Memory B cell (primary cell): ENCODE results near the gene SLC26A6.
A peak's percentile ranks its signal among the peaks of the same experiment; 100 is the strongest.

Source experiments
- ATAC-seq: fragments of 150-1000 bp; cut with Tn5 transposase; 2 replicates; pipeline ENCODE4 v1.10.0; 2021; ENCODE audit warnings: low read depth, mild to moderate bottlenecking, moderate library complexity
- DNase-seq, 2 donors: peaks; one replicate each; pipeline ENCODE4 v3.0.0; 2022; ENCODE audit warnings: low spot score in 2 of 2
- H3K27ac Mint-ChIP-seq: one replicate; pipeline ENCODE4 v1.8.0; 2022; ENCODE audit warnings: mild to moderate bottlenecking, moderate library complexity, mixed read lengths
- H3K27me3 Mint-ChIP-seq: one replicate; pipeline ENCODE4 v1.8.0; 2022; ENCODE audit warnings: mixed read lengths
- H3K36me3 Mint-ChIP-seq: one replicate; pipeline ENCODE4 v1.8.0; 2022; ENCODE audit warnings: mild to moderate bottlenecking, mixed read lengths
- H3K4me1 Mint-ChIP-seq: one replicate; pipeline ENCODE4 v1.8.0; 2022; ENCODE audit warnings: mixed read lengths
- H3K4me3 Mint-ChIP-seq: one replicate; pipeline ENCODE4 v1.8.0; 2022; ENCODE audit warnings: mild to moderate bottlenecking, moderate library complexity, mixed read lengths
- H3K9me3 Mint-ChIP-seq: one replicate; pipeline ENCODE4 v1.8.0; 2022; ENCODE audit warnings: mixed read lengths

SLC26A6 gene

GRCh38 chr3:48651771-48652170 lies 16.5 kb upstream of the SLC26A6 start:
- no peaks in the 10 kb centered on the region for H3K9me3 Mint-ChIP-seq
- H3K4me1 Mint-ChIP-seq: peaks cover 14% of the 10 kb centered on the region
- H3K27me3 Mint-ChIP-seq: no peaks in the 10 kb centered on the region
- no peak for ATAC-seq
- H3K4me3 Mint-ChIP-seq: no peak overlapping the region
- peaks cover 1% of the 10 kb centered on the region for H3K36me3 Mint-ChIP-seq
- H3K27ac Mint-ChIP-seq: no peak overlapping the region
- no peak for DNase-seq

GRCh38 chr3:48650723-48651122 lies 15.5 kb upstream of the SLC26A6 start:
- H3K4me3 Mint-ChIP-seq: no peak overlapping the region
- H3K27ac Mint-ChIP-seq: no peak overlapping the region
- DNase-seq: no peak
- ATAC-seq: no peak
- no peaks in the 10 kb centered on the region for H3K9me3 Mint-ChIP-seq
- H3K4me1 Mint-ChIP-seq: peaks cover 14% of the 10 kb centered on the region
- H3K36me3 Mint-ChIP-seq: peaks cover 1% of the 10 kb centered on the region
- no peaks in the 10 kb centered on the region for H3K27me3 Mint-ChIP-seq

GRCh38 chr3:48648188-48648850 lies 13.1 kb upstream of the SLC26A6 start:
- Mint-ChIP-seq H3K4me3 (no peak overlapping the region), H3K27me3 (no peaks in the 10 kb centered on the region), H3K27ac (no peak overlapping the region), H3K4me1 (peaks cover 3% of the 10 kb centered on the region), H3K9me3 (no peaks in the 10 kb centered on the region), H3K36me3 (peaks cover 4% of the 10 kb centered on the region)
- ATAC-seq (no peak), DNase-seq (no peak)

GRCh38 chr3:48647714-48648113 lies 12.5 kb upstream of the SLC26A6 start:
- ATAC-seq: no peak
- H3K4me1 Mint-ChIP-seq: no peaks in the 10 kb centered on the region
- no peak overlapping the region for H3K4me3 Mint-ChIP-seq

GRCh38 chr3:48644898-48645760 lies 9.9 kb upstream of the SLC26A6 start:
- DNase-seq (no peak), ATAC-seq (no peak)
- peaks cover 3% of the 10 kb centered on the region for H3K27me3 Mint-ChIP-seq
- H3K4me3 Mint-ChIP-seq: no peak overlapping the region
- H3K4me1 Mint-ChIP-seq: no peaks in the 10 kb centered on the region
- peaks cover 8% of the 10 kb centered on the region for H3K36me3 Mint-ChIP-seq
- no peak overlapping the region for H3K27ac Mint-ChIP-seq
- H3K9me3 Mint-ChIP-seq: no peaks in the 10 kb centered on the region

More at GRCh38 chr3:48647714-48648113, 12.5 kb upstream of the SLC26A6 start:
- no peaks in the 10 kb centered on the region for H3K9me3 Mint-ChIP-seq
- DNase-seq: no peak
- peaks cover 4% of the 10 kb centered on the region for H3K36me3 Mint-ChIP-seq
- no peak overlapping the region for H3K27ac Mint-ChIP-seq
- no peaks in the 10 kb centered on the region for H3K27me3 Mint-ChIP-seq

- Mint-ChIP-seq H3K36me3 (peaks cover 8% of the 10 kb centered on the region), H3K27me3 (peaks cover 3% of the 10 kb centered on the region), H3K4me3 (no peak overlapping the region), H3K9me3 (no peaks in the 10 kb centered on the region), H3K27ac (no peak overlapping the region), H3K4me1 (no peaks in the 10 kb centered on the region)
- no peak for DNase-seq
- no peak for ATAC-seq
These were observed 7.3 kb upstream of the SLC26A6 start for GRCh38 chr3:48642605-48643004.

- ATAC-seq: no peak
- no peak for DNase-seq
- no peaks in the 10 kb centered on the region for H3K4me1 Mint-ChIP-seq
- H3K27ac Mint-ChIP-seq: no peak overlapping the region
- no peaks in the 10 kb centered on the region for H3K9me3 Mint-ChIP-seq
- no peak overlapping the region for H3K4me3 Mint-ChIP-seq
- peaks cover 3% of the 10 kb centered on the region for H3K27me3 Mint-ChIP-seq
- H3K36me3 Mint-ChIP-seq: peaks cover 7% of the 10 kb centered on the region
These were observed 6.1 kb upstream of the SLC26A6 start for GRCh38 chr3:48641396-48641795.

GRCh38 chr3:48639944-48640606 lies 4.8 kb upstream of the SLC26A6 start:
- ATAC-seq: no peak
- H3K4me1 Mint-ChIP-seq: no peaks in the 10 kb centered on the region
- DNase-seq: no peak
- H3K27me3 Mint-ChIP-seq: peaks cover 3% of the 10 kb centered on the region
- peaks cover 7% of the 10 kb centered on the region for H3K36me3 Mint-ChIP-seq
- H3K9me3 Mint-ChIP-seq: no peaks in the 10 kb centered on the region
- no peak overlapping the region for H3K27ac Mint-ChIP-seq
- no peak overlapping the region for H3K4me3 Mint-ChIP-seq

- DNase-seq (no peak), ATAC-seq (no peak)
- Mint-ChIP-seq H3K4me1 (peaks cover 6% of the 10 kb centered on the region), H3K36me3 (peaks cover 6% of the 10 kb centered on the region), H3K27me3 (peaks cover 3% of the 10 kb centered on the region), H3K4me3 (peak overlapping the region; percentile 41), H3K9me3 (no peaks in the 10 kb centered on the region), H3K27ac (no peak overlapping the region)
These were observed 2.0 kb upstream of the SLC26A6 start for GRCh38 chr3:48637305-48637704.

GRCh38 chr3:48636149-48636655 lies 941 bp upstream of the SLC26A6 start:
- H3K27me3 Mint-ChIP-seq: peaks cover 1% of the 10 kb centered on the region
- no peak for DNase-seq
- H3K36me3 Mint-ChIP-seq: peaks cover 4% of the 10 kb centered on the region
- H3K27ac Mint-ChIP-seq: no peak overlapping the region
- no peak for ATAC-seq
- peak overlapping the region; percentile 89 for H3K4me3 Mint-ChIP-seq
- no peaks in the 10 kb centered on the region for H3K9me3 Mint-ChIP-seq
- H3K4me1 Mint-ChIP-seq: peaks cover 6% of the 10 kb centered on the region

GRCh38 chr3:48634661-48635221 lies 520 bp downstream of the SLC26A6 start:
- H3K27ac Mint-ChIP-seq: no peak overlapping the region
- DNase-seq (peak in 1 of 2 donors; percentile 30), ATAC-seq (peak; percentile 32)
- H3K36me3 Mint-ChIP-seq: peaks cover 5% of the 10 kb centered on the region
- H3K27me3 Mint-ChIP-seq: no peaks in the 10 kb centered on the region
- H3K4me1 Mint-ChIP-seq: peaks cover 6% of the 10 kb centered on the region
- H3K4me3 Mint-ChIP-seq: peak overlapping the region; percentile 89
- H3K9me3 Mint-ChIP-seq: no peaks in the 10 kb centered on the region

GRCh38 chr3:48633743-48634142 lies 1.5 kb downstream of the SLC26A6 start:
- ATAC-seq (no peak), DNase-seq (no peak)
- Mint-ChIP-seq H3K27ac (no peak overlapping the region), H3K4me3 (peak overlapping the region; percentile 89), H3K27me3 (no peaks in the 10 kb centered on the region), H3K36me3 (peaks cover 5% of the 10 kb centered on the region), H3K4me1 (peaks cover 6% of the 10 kb centered on the region), H3K9me3 (no peaks in the 10 kb centered on the region)

GRCh38 chr3:48633256-48633655 lies 2.0 kb downstream of the SLC26A6 start:
- Mint-ChIP-seq H3K4me1 (peaks cover 6% of the 10 kb centered on the region), H3K9me3 (no peaks in the 10 kb centered on the region), H3K27me3 (no peaks in the 10 kb centered on the region), H3K4me3 (no peak overlapping the region), H3K27ac (no peak overlapping the region), H3K36me3 (peaks cover 5% of the 10 kb centered on the region)
- ATAC-seq: no peak
- no peak for DNase-seq
